Measurements from ENCODE around the gene PNMA8B. TPM values are rescaled to one million over a fixed set of nuclear protein-coding genes. Genes with fewer than 3 reads are reported as not detected.

Gene PNMA8B
- total and polyA plus RNA-seq, 11 donors = 0.27 to 1.1 (median 0.69) TPM

- Histone ChIP-seq H3K9me3 (peaks cover 0 to 19% (median 0%) of the 10 kb centered on the region in 12 donors), H3K4me1 (peaks cover 0 to 3% (median 0%) of the 10 kb centered on the region in 12 donors), H3K27me3 (peaks cover 0 to 8% (median 0%) of the 10 kb centered on the region in 9 donors), H3K27ac (no peak overlapping the region), H3K4me3 (no peak overlapping the region), H3K36me3 (no peaks in the 10 kb centered on the region)
- DNase-seq (no peak), ATAC-seq (no peak)
- WGBS, 4 donors = 37 to 53% (median 46%) methylated on average over 2 of the region's 2 CpGs
- TF ChIP-seq POLR2A (IDR thresholded peaks at IDR 0.05) (no peak), CTCF (IDR thresholded peaks at IDR 0.05) (no peak)
- intact Hi-C loops (cut with DNase I) = no loop called here
Measured at GRCh38 chr19:46508206-46508605, 12.5 kb upstream of the PNMA8B start.

- ATAC-seq = no peak
- Histone ChIP-seq H3K4me1 (no peaks in the 10 kb centered on the region), H3K36me3 (no peaks in the 10 kb centered on the region), H3K4me3 (no peak overlapping the region), H3K27ac (no peak overlapping the region), H3K9me3 (peaks cover 0 to 7% (median 0%) of the 10 kb centered on the region in 12 donors), H3K27me3 (peaks cover 0 to 8% (median 0%) of the 10 kb centered on the region in 9 donors)
- WGBS, 4 donors = 66 to 74% (median 70%) methylated on average over 17 of the region's 17 CpGs
- no peak for TF ChIP-seq CTCF (IDR thresholded peaks at IDR 0.05)
- TF ChIP-seq POLR2A (IDR thresholded peaks at IDR 0.05) = no peak
- DNase-seq = peak in 1 of 5 donors; percentile 10
- intact Hi-C loops (cut with DNase I) = no loop called here
Measured at GRCh38 chr19:46503848-46504453, 8.3 kb upstream of the PNMA8B start.

- no peak for ATAC-seq
- intact Hi-C loops (cut with DNase I) = no loop called here
- 93 to 98% (median 95%) methylated on average over 5 of the region's 5 CpGs for WGBS, 4 donors
Measured at GRCh38 chr19:46502891-46503290, 7.2 kb upstream of the PNMA8B start.

GRCh38 chr19:46499692-46500091 is 4.0 kb upstream of the PNMA8B start:
- TF ChIP-seq CTCF (IDR thresholded peaks at IDR 0.05) = no peak
- no peak for TF ChIP-seq POLR2A (IDR thresholded peaks at IDR 0.05)
- Histone ChIP-seq H3K4me1 (peaks cover 0 to 9% (median 0%) of the 10 kb centered on the region in 12 donors), H3K27ac (no peak overlapping the region), H3K36me3 (no peaks in the 10 kb centered on the region), H3K4me3 (no peak overlapping the region), H3K27me3 (peaks cover 0 to 21% (median 0%) of the 10 kb centered on the region in 9 donors), H3K9me3 (peaks cover 0 to 2% (median 0%) of the 10 kb centered on the region in 12 donors)
- intact Hi-C loops (cut with DNase I) = no loop called here
- DNase-seq = no peak
- ATAC-seq = no peak
- whole genome bisulfite sequencing, 4 donors = 58 to 82% (median 72%) methylated on average over 4 of the region's 4 CpGs

More at GRCh38 chr19:46502891-46503290, 7.2 kb upstream of the PNMA8B start:
- H3K4me3 ChIP-seq = no peak overlapping the region
- no peaks in the 10 kb centered on the region for H3K36me3 ChIP-seq
- peak in 1 of 5 donors; percentile 6 for DNase-seq
- TF ChIP-seq POLR2A (IDR thresholded peaks at IDR 0.05) = no peak
- no peak for TF ChIP-seq CTCF (IDR thresholded peaks at IDR 0.05)
- H3K9me3 ChIP-seq = peaks cover 0 to 7% (median 0%) of the 10 kb centered on the region in 12 donors
- no peaks in the 10 kb centered on the region for H3K4me1 ChIP-seq
- peaks cover 0 to 8% (median 0%) of the 10 kb centered on the region in 9 donors for H3K27me3 ChIP-seq
- no peak overlapping the region for H3K27ac ChIP-seq
